Measurements from ENCODE around the gene CPSF4L. TPM values are rescaled to one million over a fixed set of nuclear protein-coding genes. Genes with fewer than 3 reads are reported as not detected.
A peak's percentile ranks its signal among the peaks of the same experiment; 100 is the strongest.

Gene CPSF4L
- total RNA-seq, 1 experiment from 2014 or later, result not detected

- H3K27ac Mint-ChIP-seq, result no peak overlapping the region; the same call in 1 of the 2 replicates
- no peaks in the 10 kb centered on the region for H3K27me3 Mint-ChIP-seq (ENCODE audit: low read depth)
- no peak overlapping the region for H3K4me3 Mint-ChIP-seq
- ChIA-PET CTCF (interaction anchor here (0.7 to 4.3 kb wide), 3 partner anchors 13 to 653 kb away, joined by 3 to 16 read pairs (median 3); no protein-coding TSS in a partner anchor), POLR2A (interaction anchor here (0.7 kb wide), 1 partner anchor 39 kb away, joined by 3 read pairs; no protein-coding TSS in a partner anchor)
- H3K4me1 Mint-ChIP-seq, result 0 out of 2 replicates have a peak, but pooled peaks cover under 1% of the 10 kb centered on the region
- DNase-seq (ENCODE audit: low spot score) (no peak), ATAC-seq (no peak)
- TF ChIP-seq OVOL2 (CRISPR knock-in tag; IDR thresholded peaks at IDR 0.05; ENCODE audit: borderline replicate concordance) (no peak), NR1H2 (CRISPR knock-in tag; IDR thresholded peaks at IDR 0.05) (no peak), MXD4 (CRISPR knock-in tag; IDR thresholded peaks at IDR 0.05; ENCODE audit: borderline replicate concordance) (no peak), GTF2I (CRISPR knock-in tag; conservative IDR thresholded peaks at IDR 0.05) (no peak), CTCF (IDR thresholded peaks at IDR 0.05) (peak; percentile 46; the same call in 1 of the 2 replicates)
- no peaks in the 10 kb centered on the region for H3K9me3 Mint-ChIP-seq
- peaks cover 46% of the 10 kb centered on the region for H3K36me3 Mint-ChIP-seq
These were observed 51.5 kb downstream of the CPSF4L start for GRCh38 chr17:73210002-73210678.

- H3K27ac Mint-ChIP-seq, result no peak overlapping the region; the same call in 1 of the 2 replicates
- TF ChIP-seq ATF3 (CRISPR knock-in tag; conservative IDR thresholded peaks at IDR 0.05) (no peak), OVOL2 (CRISPR knock-in tag; IDR thresholded peaks at IDR 0.05; ENCODE audit: borderline replicate concordance) (no peak), PREB (CRISPR knock-in tag; IDR thresholded peaks at IDR 0.05; ENCODE audit: borderline replicate concordance) (no peak), USF1 (CRISPR knock-in tag; IDR thresholded peaks at IDR 0.05) (no peak), TEAD1 (CRISPR knock-in tag; IDR thresholded peaks at IDR 0.05) (no peak), MYBL2 (CRISPR knock-in tag; IDR thresholded peaks at IDR 0.05) (no peak), TP53 (CRISPR knock-in tag; IDR thresholded peaks at IDR 0.05) (no peak), CREB1 (CRISPR knock-in tag; IDR thresholded peaks at IDR 0.05) (no peak), ERG (CRISPR knock-in tag; IDR thresholded peaks at IDR 0.05) (no peak), ZNF671 (CRISPR knock-in tag; IDR thresholded peaks at IDR 0.05) (no peak), ZSCAN18 (CRISPR knock-in tag; IDR thresholded peaks at IDR 0.05) (no peak), GTF2I (CRISPR knock-in tag; conservative IDR thresholded peaks at IDR 0.05) (no peak), ZNF425 (CRISPR knock-in tag; conservative IDR thresholded peaks at IDR 0.05) (no peak), ARID4B (CRISPR knock-in tag; IDR thresholded peaks at IDR 0.05; ENCODE audit: borderline replicate concordance) (no peak), EMX1 (CRISPR knock-in tag; IDR thresholded peaks at IDR 0.05) (no peak)
These were observed 52.2 kb downstream of the CPSF4L start for GRCh38 chr17:73209436-73209835.

More at GRCh38 chr17:73209436-73209835, 52.2 kb downstream of the CPSF4L start:
- DNase-seq (ENCODE audit: low spot score) (no peak), ATAC-seq (no peak)
- H3K27me3 Mint-ChIP-seq (ENCODE audit: low read depth), result no peaks in the 10 kb centered on the region
- H3K4me1 Mint-ChIP-seq, result no peaks in the 10 kb centered on the region
- ChIA-PET POLR2A (interaction anchor here (0.7 kb wide), 1 partner anchor 40 kb away, joined by 3 read pairs; no protein-coding TSS in a partner anchor), CTCF (interaction anchor here (4.3 kb wide), 1 partner anchor 13 kb away, joined by 16 read pairs; no protein-coding TSS in a partner anchor)
- peaks cover 47% of the 10 kb centered on the region for H3K36me3 Mint-ChIP-seq
- H3K4me3 Mint-ChIP-seq, result no peak overlapping the region
- H3K9me3 Mint-ChIP-seq, result no peaks in the 10 kb centered on the region

Data from WTC11 (cell line).